Renal pelvis (tissue), 4 donors: ENCODE data around the gene KLHL17. TPM values are rescaled to one million over a fixed set of nuclear protein-coding genes. Genes with fewer than 3 reads are reported as not detected.
A peak's percentile ranks its signal among the peaks of the same experiment; 100 is the strongest.

Source experiments
- DNase-seq: peaks from one replicate; pipeline ENCODE4 v3.0.0-alpha.2; 2013
- polyA plus RNA-seq, 3 donors: library from polyadenylated mRNA; unstranded; fragments of 120-200 nt; gene quantifications; one replicate each; pipeline ENCODE4 v1.2.1, GENCODE V29; 2013; ENCODE audit not compliant: insufficient read length in 3 of 3

KLHL17 gene
- polyA plus RNA-seq, 3 donors = 9.9 to 14.3 (median 13.6) TPM

DNA sequence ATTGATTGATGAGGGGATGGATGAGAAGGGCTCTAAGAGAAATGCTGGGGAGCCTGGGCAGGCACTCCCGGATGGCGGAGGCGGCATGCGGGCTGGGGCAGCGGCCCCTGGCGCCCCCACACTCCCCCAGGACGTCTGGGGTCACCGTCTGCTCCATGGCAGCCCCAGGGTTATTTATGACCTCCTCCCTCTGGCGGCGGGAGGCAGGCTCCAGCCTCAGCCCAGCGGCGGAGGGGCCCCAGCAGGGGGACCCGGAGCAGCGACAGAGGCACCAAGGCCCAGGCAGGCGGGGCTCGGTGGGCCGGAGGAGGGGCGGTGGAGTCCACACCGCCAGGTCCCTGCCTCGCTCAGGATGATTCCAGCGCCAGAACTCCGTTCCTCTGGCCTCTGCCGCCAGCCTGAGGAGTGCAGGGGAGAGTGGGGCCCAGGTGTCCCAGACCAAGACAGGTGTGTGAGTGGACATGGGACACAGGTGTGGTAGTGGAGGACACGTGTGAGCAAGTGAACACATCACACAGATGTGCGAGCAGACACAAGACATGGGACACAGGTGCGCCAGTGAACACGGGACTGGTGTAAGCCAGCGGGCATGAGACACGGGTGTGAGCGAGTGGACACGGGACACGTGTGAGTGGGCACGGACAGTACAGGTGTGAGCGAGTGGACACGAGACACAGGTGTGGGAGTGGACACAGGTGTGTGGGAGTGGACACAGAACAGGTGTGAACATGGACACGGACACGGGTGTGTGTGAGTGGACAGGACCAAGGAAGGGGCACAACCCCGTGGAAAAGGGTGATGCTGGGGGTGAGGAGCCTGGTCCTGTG lies 39.2 kb upstream of the KLHL17 start:
- DNase-seq = peak; percentile 92

DNA sequence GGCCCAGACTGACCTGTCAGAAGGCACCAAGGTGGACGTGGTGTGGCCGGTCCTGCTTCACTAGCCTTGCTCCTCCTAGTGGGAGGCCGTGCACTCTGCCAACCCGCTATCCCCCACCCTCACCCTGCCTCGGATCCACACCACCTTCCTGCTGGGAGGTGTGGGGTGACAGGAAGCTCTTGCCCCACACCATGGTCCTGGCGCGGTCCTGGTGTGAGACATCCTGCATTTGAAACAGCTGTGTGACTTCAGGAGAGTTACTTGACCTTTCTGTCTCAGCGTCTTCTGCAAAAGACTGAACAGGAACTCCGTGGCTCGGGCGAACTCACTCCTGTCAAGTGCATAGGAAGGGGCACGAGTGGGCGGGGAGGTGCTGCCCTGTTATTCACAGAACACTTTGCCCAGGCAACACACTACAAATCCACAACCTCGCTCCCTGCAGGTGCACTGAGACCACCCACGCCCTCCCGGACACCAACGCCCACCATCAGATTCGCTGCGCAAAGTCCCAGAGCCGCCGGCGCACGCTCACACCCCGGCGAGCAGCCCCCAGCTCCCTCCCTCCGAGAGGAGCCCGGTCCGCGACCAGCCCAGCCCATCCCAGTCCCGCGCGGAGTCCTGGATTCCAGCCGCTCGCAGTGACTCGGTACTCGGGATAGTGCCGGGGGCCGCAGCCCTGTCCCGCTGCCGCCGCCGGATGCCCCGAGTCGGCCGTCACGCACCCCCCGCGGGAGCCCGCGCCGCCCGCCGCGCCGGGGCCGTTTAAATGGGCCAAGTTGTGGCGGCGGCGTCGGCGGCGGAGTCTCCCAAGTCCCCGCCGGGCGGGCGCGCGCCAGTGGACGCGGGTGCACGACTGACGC lies 37.0 kb upstream of the KLHL17 start, which contains the start of gene SAMD11:
Gene SAMD11 (plus strand): TSS at position 793 of the 860 bp plus-strand sequence. CDS start 509 bp downstream, outside the sequence.
- peak; percentile 94 for DNase-seq

DNA sequence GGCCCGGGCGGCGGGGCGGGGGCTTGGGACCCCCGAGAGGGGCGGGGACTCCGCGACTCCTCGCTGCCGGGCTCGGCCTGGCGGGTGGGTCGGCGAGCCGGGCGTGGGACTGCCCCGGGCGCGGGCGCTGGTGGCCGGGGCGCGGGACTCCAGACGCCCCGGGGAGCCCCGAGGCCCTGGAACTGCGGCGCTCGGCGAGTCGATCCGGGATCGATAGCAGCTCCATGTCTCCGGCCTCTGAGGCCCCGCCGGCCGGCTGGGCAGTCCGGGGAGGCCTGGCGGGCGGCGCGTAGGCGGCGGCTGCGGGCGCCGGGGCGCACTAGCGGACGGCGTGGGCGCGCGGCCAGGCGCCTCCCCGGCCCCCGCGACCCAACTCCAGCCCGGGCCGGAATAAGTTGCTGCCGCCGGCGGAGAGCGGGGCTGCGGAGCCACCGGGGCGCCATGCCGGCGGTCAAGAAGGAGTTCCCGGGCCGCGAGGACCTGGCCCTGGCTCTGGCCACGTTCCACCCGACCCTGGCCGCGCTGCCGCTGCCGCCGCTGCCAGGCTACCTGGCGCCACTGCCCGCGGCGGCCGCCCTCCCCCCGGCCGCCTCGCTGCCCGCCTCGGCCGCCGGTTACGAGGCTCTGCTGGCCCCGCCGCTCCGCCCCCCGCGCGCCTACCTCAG lies 36.3 kb upstream of the KLHL17 start:
- DNase-seq = no peak

DNA sequence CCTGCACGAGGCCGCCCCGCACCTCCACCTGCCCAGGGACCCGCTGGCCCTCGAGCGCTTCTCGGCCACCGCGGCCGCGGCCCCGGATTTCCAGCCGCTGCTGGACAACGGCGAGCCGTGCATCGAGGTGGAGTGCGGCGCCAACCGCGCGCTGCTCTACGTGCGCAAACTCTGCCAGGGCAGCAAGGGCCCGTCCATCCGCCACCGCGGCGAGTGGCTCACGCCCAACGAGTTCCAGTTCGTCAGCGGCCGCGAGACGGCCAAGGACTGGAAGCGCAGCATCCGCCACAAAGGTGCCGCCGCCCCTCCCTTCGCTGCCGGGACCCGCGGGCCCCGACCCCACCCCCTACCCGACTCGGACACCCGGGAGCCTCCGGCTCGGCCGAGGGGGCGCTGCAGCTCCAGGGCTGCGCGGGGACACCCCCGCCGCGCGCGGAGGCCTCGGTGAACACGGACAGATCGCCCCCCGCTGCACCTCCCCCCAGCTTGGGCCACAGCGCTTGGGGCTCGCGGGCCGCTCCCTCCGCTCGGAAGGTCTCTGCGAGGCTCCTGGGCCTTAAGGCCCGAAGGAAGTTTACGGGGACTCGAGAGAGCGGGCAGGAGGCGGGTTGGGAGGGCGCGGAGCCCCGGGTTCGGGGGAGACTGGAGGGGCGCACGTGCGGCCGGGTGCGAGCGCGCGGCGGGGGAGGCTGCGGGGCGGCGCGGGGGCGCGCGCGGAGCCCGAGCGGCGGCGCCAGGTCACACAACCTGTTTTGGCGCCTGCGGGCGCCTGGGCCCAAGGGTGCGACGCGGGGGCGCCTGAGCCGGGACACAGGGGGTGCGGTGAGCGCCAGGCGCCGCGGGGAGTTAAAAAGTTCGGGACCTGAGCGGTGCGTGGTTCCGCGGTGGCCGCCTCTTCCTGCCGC lies 35.5 kb upstream of the KLHL17 start:
- DNase-seq = no peak

DNA sequence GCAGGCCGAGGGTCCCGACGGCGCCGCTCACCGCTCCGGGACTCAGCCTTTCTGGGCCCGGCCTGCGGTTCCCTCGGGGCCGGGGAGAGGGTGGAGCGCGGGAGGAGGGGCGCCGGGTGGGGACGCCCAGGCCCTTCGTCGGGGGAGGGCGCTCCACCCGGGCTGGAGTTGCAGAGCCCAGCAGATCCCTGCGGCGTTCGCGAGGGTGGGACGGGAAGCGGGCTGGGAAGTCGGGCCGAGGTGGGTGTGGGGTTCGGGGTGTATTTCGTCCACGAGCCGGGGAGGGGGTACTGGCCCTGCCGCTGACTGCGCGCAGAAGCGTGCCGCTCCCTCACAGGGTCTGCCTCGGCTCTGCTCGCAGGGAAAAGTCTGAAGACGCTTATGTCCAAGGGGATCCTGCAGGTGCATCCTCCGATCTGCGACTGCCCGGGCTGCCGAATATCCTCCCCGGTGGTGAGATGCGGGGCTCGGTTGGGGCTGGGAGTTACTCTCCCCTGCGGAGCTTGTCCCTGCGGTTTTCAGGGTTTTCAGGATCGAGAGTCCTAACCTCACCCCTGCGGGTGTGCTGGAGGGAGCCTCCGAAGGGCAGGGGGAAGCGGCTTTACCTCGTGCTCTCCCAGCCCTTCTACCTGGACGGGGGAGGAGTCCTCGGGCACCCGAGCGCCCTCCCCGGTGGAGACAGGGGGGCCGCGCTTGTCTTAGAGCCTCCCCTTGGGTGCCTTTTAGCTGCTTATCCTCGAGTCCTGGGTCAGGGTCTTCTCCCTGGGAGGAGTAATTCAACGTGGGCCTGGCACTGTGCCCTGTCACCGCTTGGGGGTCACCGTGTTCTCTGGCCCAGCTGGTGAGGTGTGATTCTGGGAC lies 34.6 kb upstream of the KLHL17 start:
- DNase-seq = no peak

DNA sequence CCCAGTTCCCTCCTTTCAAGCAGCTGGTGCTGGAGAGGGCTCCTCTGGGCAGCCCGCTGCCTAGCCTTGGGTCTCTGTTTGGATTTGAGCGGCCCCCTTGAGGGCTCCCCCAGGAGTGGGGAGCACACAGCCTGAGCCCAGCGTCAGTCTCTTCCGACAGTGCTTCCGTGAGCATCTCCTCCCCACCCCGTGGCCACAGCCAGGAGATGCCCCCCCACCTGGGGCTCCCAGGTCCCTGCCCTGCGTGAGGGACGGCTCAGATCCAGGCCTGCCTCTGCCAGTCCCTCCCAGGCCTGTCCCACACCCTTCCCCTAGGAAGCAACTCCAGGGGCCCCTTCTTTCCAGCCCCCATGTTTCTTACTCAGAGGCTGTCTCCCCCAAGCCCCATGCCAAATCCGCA lies 33.1 kb upstream of the KLHL17 start:
- no peak for DNase-seq

DNA sequence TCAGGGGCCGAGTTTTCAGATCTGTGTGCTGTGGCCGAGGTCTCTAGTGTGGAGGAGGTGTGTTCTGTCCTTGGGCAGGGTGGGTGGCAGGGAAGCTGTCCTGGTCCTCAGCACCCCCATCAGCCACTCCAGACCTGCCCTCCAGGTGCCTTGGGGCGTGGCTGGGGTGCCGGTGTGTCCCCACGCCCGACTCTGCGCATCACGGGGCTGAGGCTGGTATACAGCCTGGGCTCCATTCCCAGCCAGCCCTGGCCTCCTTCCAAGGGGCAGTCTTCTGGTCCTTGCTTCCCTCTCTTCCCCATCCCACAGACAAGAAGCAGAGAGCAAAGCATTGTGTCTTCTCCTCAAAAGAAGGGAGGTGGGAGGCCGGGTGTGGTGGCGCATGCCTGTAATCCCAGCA lies 32.6 kb upstream of the KLHL17 start:
- DNase-seq = no peak

DNA sequence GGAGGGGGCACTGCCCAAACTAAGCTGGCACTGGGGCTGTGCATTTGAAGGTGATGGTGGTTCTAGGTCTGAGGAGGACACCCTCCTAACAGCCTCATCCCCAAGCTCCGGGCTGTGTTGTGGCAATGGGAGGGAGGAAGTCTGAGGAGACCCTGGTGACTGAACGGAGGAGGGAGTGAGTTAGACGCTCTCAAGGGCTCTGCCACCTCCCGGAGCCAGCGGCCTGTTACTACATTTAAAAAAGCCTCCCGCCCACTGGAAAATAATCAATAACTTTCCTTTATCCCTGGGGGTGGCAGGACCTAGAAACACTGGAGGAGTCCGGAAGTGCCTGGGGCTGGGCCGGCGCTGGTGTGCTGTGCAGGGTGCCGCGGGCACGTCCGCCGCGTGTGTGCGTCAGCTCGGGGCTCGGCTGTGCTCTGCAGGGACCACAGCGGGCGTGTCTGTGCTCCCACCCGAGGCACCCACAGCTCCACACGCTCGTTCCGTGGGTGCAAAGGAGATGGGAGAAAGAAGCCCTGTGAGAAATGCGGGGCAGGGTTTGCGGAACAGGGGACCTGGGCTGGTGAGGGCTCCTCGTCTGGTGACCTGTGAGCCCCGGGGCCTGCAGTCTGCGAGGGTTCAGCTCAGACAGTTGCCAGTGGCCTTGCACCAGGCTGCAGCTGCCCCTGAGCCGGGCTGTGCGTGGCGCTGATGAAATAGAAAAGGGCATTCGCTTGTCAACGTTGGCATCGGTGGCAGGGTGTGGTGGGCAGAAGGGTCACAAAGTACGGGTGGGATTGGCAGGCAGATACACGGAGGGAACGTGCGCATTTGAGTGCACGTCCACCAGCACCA lies 31.3 kb upstream of the KLHL17 start:
- no peak for DNase-seq

DNA sequence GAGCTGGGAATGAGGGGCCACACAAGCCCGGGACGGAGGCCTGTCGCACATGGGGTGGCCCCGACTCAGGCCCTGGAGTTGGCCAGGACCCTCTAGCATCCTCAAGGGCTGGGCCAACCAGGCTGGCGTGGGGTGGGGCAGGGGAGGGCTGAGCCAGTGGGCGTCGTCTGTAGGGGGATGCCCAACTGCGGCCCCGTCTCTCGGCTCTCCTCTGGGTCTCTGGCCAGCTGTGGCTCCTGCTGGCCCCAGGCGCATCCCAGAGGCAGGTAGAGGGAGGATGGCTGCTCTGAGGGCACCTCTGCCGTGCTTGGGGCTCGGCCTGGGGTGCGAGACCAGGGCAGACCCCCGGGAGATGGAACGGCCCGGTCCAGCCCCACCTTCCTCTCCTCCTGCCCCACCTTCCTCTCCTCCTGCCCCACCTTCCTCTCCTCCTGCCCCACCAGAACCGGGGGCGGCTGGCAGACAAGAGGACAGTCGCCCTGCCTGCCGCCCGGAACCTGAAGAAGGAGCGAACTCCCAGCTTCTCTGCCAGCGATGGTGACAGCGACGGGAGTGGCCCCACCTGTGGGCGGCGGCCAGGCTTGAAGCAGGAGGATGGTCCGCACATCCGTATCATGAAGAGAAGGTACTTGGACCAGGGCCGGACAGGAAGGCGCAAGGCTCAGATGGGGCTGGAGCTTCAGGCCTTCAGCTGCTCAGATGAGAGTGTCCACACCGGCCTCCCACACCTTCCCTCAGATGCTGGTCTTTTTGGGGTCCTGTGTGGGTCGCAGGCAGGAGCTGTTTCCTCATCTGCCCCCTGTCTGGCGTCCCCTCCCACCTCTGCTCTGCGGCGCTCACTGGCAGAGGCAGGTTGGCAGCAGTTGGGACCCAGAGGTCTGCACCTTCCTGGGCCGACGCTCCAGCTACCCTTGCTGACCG lies 30.4 kb upstream of the KLHL17 start:
- DNase-seq = no peak

DNA sequence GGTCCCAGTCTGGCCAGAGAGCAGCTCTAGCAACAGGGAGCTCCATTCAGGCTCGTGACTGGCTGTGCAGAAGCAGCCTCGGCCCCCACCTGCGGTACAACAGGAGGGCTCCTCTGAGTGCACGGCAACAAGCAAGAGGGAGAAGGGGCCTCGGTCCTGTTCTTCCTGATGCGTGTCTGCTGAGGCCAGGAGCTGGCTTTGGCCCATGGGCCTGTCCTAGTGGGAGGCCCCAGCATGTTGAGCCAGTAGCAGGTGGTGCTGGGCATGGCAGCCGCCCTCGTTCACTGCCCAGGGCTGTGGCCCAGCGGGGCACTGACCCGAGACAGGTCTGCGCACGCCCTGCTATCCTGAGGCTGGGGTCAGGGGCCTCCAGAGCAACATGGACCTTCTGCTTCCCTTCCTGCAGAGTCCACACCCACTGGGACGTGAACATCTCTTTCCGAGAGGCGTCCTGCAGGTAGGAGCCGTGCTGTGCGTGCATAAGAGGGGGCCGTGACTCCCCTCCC lies 29.7 kb upstream of the KLHL17 start:
- no peak for DNase-seq

DNA sequence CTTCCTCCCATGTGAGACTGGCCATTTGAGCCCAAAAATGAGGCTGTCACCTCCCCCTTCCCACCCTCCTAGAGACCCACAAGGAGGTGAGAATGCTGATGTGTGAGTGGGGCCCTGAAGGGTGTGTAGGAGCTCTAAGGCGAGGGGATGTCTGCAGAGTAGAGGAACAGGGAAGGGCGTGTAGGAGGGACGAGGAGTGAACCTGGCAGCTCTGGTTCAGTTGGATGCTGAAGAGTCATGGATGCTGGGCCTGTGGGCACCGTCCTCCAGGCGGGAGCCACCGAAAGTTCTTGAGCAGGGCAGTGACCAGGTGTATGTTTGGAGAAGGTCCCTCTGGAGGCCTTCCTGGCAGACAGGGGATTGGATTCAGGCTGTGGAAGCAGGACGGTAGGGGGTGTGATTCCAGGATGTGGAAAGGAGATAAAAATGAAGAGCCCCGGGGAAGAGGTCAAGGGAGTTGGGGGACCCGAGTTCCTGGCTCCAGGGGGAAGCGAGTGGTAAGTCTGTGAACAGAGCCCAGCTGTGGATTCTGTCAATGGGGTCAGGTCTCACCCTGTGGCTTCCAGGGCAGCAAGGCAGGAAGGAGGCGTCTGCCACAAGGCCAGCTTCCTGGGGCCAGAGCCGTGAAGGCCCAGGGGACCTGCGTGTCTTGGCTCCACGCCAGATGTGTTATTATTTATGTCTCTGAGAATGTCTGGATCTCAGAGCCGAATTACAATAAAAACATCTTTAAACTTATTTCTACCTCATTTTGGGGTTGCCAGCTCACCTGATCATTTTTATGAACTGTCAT lies 28.8 kb upstream of the KLHL17 start:
- DNase-seq = no peak

DNA sequence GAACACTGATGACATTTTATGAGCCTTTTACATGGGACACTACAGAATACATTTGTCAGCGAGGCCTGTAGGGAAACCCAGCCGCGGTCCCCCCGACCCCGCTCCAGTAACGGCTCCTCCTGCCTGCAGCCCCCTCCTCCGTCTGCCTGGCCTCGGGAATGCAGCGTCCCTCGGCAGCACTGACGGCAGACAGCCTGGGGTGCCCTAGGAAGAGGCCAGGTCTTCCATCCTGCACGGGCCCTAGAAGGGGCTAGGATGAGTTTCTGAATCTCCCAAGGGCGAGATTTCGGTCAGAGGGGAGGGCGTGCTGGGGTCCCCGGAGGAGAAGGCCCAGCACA lies 28.2 kb upstream of the KLHL17 start:
- no peak for DNase-seq

DNA sequence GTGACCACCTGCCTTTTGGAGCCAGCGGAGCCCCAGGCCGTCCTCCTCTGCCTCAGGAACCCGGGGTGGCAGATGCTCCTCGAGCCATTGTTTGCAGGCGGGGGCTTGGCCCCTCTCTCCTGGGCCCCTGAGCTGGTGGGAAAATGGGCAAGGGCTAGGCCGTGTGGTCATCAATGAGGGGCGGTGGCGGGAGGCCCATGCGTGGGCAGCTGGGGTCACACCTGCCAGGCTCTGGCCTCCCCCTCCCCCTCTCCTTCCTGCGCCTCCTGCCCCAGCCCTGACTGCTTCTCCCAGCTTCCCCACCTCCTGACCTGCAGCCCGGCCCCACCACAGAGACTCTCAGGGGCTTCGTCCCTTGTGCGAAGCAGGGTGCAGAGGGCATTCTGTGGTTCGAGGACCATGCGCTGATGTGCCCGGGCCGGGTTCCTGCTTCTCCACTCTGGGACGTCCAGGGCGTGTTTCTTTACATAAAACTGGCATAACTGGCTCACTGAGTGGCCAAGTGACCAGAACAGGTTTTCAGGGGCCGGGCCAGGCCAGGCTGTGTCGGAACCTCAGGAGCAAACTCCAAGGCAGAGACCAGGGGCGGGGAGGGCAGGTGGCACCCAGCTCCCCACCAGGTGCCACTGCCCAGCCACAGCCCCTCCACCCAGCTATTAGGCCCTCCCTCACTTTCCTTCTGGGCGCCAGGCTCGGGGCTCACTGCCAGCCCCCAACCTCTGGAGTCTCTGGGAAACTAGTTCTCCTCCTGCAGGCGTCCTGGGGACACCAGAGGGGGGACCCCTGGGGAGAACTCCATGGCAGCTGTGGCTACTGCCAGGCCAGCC lies 27.4 kb upstream of the KLHL17 start:
- DNase-seq = no peak

DNA sequence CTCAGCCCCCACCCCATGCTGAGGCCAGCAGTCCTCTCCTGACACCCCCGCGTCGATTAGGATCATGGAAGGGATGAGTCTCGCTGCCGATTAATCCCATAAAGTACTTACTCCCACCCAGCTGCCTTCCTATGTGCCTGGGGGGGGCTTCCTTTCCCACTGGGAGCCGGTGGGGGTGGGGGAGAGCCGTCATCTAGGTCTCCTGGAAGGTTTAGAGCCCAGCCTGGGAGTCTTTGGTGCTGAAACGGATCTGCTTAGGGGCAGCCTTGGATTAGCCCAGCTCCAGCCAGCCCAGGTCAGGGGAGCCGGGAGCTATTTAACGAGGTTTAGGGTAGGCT lies 26.8 kb upstream of the KLHL17 start:
- DNase-seq = no peak

DNA sequence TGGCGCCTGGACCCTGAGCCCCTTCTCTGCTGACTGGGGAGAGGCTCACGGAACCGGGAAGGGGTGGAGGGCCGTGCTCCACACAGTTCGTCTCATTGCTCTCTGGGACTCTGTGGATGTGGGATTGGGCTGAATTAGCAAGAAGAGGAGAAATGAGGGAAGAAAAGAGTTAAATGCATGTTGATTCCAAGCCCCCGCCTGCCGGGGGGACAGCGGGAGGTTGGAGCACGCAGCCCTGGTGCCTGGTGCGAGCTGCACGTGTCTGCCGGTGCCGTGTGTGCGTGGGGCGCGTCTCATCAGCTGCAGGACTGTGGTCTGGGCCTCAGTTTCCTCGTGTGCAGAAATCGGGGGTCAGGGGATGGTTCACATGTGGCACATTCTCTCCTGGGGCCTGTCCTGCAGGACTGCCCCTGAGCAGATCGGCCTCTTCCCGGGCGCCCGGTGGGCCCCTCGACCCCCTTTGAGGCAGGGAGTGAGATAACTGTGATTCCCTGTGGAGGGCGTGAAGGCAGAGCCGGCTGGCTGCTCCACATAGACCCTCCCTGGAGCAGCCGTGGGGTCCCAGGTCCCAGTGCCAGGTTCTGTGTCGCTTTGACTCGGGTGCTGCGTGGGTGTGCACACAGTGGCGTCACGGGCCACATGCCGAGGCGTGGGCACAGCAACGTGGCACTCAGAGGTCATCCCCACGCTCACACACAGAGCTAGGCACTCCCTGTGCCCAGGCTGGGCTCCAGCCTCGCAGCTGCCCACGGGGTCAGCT lies 25.2 kb upstream of the KLHL17 start:
- no peak for DNase-seq

DNA sequence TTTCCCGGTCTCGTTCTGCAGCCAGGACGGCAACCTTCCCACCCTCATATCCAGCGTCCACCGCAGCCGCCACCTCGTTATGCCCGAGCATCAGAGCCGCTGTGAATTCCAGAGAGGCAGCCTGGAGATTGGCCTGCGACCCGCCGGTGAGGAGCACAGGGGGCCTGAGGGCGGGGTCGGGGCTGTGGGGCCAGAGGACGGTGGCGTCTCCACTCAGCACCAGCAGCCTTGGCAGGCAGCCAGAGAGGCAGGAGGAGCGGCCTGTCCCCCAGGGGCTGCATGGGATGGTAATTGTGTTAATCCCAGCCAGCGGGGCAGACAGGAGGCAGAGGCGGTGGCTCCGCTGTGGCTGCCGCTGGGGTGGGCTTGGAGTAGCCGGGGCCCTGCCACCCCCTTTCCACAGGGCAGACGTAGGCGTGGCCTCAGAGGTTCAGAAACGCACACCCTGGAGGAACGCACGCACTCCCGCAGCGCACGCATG lies 24.6 kb upstream of the KLHL17 start:
- no peak for DNase-seq
